Measurements from ENCODE around the gene MED25.

The MED25 gene

DNA sequence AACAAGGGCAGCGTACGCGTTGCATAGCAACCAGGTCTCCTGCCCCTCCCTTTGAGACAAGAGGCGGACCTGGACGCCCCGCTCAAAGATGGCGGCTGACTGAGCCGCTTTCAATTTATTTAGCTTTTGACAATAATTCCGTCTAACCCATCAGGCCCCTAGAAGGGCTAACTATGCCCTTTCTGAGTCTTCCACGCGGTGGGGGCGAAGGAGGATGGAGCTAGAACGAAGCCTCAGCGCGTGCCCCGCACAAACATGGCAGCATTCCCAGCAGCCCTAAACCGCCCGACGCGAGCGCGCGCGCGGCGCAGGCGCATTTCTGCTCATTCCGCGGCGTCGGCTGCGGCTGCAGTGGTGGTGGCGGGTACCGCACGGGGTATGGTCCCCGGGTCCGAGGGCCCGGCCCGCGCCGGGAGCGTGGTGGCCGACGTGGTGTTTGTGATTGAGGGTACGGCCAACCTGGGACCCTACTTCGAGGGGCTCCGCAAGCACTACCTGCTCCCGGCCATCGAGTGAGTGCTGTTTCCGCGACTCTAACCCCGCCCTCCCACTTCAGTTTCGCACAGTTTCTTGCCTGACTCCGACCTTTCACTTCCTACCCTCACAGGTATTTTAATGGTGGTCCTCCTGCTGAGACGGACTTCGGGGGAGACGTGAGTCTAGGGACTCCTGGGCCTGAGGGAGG is at the start of gene MED25:
Gene MED25 (plus strand): TSS at position 326 of the 685 bp plus-strand sequence. CDS start 53 bp downstream, at position 379.
- H2AFZ ChIP-seq (ENCODE audit: low read length), result peak within 1 kb of the TSS; percentile 98
- H3K4me2 ChIP-seq (ENCODE audit: low read depth, low read length, poor library complexity, severe bottlenecking), result peak within 1 kb of the TSS; percentile 85
- TF ChIP-seq, protein P1, sequence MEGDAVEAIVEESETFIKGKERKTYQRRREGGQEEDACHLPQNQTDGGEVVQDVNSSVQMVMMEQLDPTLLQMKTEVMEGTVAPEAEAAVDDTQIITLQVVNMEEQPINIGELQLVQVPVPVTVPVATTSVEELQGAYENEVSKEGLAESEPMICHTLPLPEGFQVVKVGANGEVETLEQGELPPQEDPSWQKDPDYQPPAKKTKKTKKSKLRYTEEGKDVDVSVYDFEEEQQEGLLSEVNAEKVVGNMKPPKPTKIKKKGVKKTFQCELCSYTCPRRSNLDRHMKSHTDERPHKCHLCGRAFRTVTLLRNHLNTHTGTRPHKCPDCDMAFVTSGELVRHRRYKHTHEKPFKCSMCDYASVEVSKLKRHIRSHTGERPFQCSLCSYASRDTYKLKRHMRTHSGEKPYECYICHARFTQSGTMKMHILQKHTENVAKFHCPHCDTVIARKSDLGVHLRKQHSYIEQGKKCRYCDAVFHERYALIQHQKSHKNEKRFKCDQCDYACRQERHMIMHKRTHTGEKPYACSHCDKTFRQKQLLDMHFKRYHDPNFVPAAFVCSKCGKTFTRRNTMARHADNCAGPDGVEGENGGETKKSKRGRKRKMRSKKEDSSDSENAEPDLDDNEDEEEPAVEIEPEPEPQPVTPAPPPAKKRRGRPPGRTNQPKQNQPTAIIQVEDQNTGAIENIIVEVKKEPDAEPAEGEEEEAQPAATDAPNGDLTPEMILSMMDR (conservative IDR thresholded peaks at IDR 0.05; ENCODE audit: low read length), result no peak
- TF ChIP-seq EZH2phosphoT487 (IDR thresholded peaks at IDR 0.05; ENCODE audit: borderline replicate concordance), result no peak
- H3K4me1 ChIP-seq (ENCODE audit: insufficient read depth, low read length, poor library complexity, severe bottlenecking), result peaks cover 18% of the 10 kb centered on the region
- H4K20me1 ChIP-seq (ENCODE audit: insufficient read depth, low read length, poor library complexity, severe bottlenecking), result peaks cover 9% of the 10 kb centered on the region
- H3K36me3 ChIP-seq (ENCODE audit: insufficient read depth, low read length), result no peaks in the 10 kb centered on the region
- peak within 1 kb of the TSS; percentile 92 for H3K4me3 ChIP-seq (ENCODE audit: low read length, poor library complexity, severe bottlenecking)
- peaks cover 28% of the 10 kb centered on the region for H3K79me2 ChIP-seq (ENCODE audit: insufficient read depth, low read length)
- peak within 1 kb of the TSS; percentile 89 for H3K9ac ChIP-seq (ENCODE audit: low read depth, low read length, poor library complexity, severe bottlenecking)
- H3K9me2 ChIP-seq (replicated peaks; ENCODE audit: low read depth, low read length), result no peaks in the 10 kb centered on the region
- no peaks in the 10 kb centered on the region for H3F3A ChIP-seq (ENCODE audit: low read depth)
- H3K27me3 ChIP-seq (ENCODE audit: insufficient read depth, low read length, poor library complexity, severe bottlenecking), result no peaks in the 10 kb centered on the region
- H3K9me3 ChIP-seq (ENCODE audit: insufficient read depth, low read depth, low read length), result no peaks in the 10 kb centered on the region

DNA sequence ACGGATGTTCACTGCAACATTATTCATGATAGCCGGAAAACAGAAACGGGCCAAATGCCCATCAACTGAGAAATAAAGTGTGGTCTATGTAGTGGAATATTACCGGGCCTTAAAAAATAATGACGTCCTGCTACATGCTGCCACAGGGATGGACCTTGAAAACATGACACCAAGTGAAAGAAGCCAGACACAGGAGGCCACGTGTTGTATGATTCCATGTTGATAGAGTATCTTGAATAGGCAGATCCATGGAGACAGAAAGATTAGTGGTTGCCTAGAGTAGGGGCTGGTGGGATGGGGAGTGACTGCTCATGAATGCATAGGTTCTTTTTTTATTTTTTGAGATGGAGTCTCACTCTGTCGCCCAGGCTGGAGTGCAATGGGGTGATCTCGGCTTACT is 47.6 kb upstream of the MED25 start:
- Histone ChIP-seq H3K36me3 (ENCODE audit: insufficient read depth, low read length) (no peaks in the 10 kb centered on the region), H2AFZ (ENCODE audit: low read length) (no peak overlapping the region), H3K4me2 (ENCODE audit: low read depth, low read length, poor library complexity, severe bottlenecking) (no peak overlapping the region), H3F3A (ENCODE audit: low read depth) (no peaks in the 10 kb centered on the region), H3K4me1 (ENCODE audit: insufficient read depth, low read length, poor library complexity, severe bottlenecking) (peaks cover 25% of the 10 kb centered on the region), H3K9me2 (replicated peaks; ENCODE audit: low read depth, low read length) (no peaks in the 10 kb centered on the region), H3K9me3 (ENCODE audit: insufficient read depth, low read depth, low read length) (no peaks in the 10 kb centered on the region), H3K4me3 (ENCODE audit: low read length, poor library complexity, severe bottlenecking) (no peak overlapping the region), H3K27me3 (ENCODE audit: insufficient read depth, low read length, poor library complexity, severe bottlenecking) (no peaks in the 10 kb centered on the region), H4K20me1 (ENCODE audit: insufficient read depth, low read length, poor library complexity, severe bottlenecking) (peaks cover 17% of the 10 kb centered on the region), H3K79me2 (ENCODE audit: insufficient read depth, low read length) (peaks cover 44% of the 10 kb centered on the region), H3K9ac (ENCODE audit: low read depth, low read length, poor library complexity, severe bottlenecking) (no peak overlapping the region)
- no peak for TF ChIP-seq EZH2phosphoT487 (IDR thresholded peaks at IDR 0.05; ENCODE audit: borderline replicate concordance)
- TF ChIP-seq, protein P1 (conservative IDR thresholded peaks at IDR 0.05; ENCODE audit: low read length), result no peak

DNA sequence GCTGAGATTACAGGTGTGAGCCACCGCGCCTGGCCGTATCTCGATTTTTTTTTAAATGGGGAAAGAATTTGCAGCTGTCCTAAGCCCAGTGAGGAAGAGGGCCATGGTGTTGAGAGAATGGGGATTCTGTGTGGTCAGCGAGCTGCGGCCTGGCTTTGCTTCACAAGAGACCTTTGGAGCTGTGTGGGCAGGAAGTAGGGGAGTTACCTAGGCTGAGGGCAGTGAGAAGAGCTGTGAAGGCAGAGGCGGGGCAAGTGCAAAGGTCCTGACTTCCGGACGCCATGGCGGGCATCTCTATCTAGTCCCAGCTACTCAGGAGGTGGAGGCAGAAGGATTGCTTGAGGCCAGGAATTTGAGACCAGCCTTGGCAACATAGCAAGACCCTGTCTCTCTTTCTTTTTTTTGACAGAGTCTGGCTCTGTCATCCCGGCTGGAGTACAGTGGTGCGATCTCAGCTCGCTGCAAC is 46.4 kb upstream of the MED25 start:
- Histone ChIP-seq H3K9me3 (ENCODE audit: insufficient read depth, low read depth, low read length) (no peaks in the 10 kb centered on the region), H3K36me3 (ENCODE audit: insufficient read depth, low read length) (no peaks in the 10 kb centered on the region), H3K9me2 (replicated peaks; ENCODE audit: low read depth, low read length) (no peaks in the 10 kb centered on the region), H3K27me3 (ENCODE audit: insufficient read depth, low read length, poor library complexity, severe bottlenecking) (no peaks in the 10 kb centered on the region), H3K4me1 (ENCODE audit: insufficient read depth, low read length, poor library complexity, severe bottlenecking) (peaks cover 18% of the 10 kb centered on the region), H2AFZ (ENCODE audit: low read length) (no peak overlapping the region), H3K4me3 (ENCODE audit: low read length, poor library complexity, severe bottlenecking) (no peak overlapping the region), H3K79me2 (ENCODE audit: insufficient read depth, low read length) (peaks cover 44% of the 10 kb centered on the region), H3K9ac (ENCODE audit: low read depth, low read length, poor library complexity, severe bottlenecking) (no peak overlapping the region), H3F3A (ENCODE audit: low read depth) (no peaks in the 10 kb centered on the region), H3K4me2 (ENCODE audit: low read depth, low read length, poor library complexity, severe bottlenecking) (no peak overlapping the region), H4K20me1 (ENCODE audit: insufficient read depth, low read length, poor library complexity, severe bottlenecking) (peaks cover 19% of the 10 kb centered on the region)
- TF ChIP-seq, protein P1 (conservative IDR thresholded peaks at IDR 0.05; ENCODE audit: low read length), result no peak

Measured in Loucy (cell line).